ENCODE measurements around the gene TMC1.
"Not testable (repeated sequence)": the region's sequence is repeated elsewhere in the genome, so short reads cannot be mapped to it uniquely, and the experiment has no call there.

DNA sequence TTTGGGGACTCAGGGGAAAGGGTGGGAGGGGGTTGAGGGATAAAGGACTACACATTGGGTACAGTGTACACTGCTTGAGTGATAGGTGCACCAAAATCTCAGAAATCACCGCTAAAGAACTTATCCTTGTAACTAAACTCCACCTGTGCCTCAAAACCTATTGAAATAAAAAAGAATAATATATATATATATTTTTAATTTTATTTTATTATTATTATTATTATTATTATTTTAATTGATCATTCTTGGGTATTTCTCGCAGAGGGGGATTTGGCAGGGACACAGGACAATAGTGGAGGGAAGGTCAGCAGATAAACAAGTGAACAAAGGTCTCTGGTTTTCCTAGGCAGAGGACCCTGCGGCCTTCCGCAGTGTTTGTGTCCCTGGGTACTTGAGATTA is 328.8 kb downstream of the TMC1 start:
- TF ChIP-seq, protein P1, sequence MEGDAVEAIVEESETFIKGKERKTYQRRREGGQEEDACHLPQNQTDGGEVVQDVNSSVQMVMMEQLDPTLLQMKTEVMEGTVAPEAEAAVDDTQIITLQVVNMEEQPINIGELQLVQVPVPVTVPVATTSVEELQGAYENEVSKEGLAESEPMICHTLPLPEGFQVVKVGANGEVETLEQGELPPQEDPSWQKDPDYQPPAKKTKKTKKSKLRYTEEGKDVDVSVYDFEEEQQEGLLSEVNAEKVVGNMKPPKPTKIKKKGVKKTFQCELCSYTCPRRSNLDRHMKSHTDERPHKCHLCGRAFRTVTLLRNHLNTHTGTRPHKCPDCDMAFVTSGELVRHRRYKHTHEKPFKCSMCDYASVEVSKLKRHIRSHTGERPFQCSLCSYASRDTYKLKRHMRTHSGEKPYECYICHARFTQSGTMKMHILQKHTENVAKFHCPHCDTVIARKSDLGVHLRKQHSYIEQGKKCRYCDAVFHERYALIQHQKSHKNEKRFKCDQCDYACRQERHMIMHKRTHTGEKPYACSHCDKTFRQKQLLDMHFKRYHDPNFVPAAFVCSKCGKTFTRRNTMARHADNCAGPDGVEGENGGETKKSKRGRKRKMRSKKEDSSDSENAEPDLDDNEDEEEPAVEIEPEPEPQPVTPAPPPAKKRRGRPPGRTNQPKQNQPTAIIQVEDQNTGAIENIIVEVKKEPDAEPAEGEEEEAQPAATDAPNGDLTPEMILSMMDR (IDR thresholded peaks at IDR 0.05; ENCODE audit: control extremely low read depth in 1 of 3, insufficient read depth in 1 of 3, low read depth in 1 of 3, low read length in 3 of 3) = not testable (repeated sequence)
- TF ChIP-seq, protein P2, sequence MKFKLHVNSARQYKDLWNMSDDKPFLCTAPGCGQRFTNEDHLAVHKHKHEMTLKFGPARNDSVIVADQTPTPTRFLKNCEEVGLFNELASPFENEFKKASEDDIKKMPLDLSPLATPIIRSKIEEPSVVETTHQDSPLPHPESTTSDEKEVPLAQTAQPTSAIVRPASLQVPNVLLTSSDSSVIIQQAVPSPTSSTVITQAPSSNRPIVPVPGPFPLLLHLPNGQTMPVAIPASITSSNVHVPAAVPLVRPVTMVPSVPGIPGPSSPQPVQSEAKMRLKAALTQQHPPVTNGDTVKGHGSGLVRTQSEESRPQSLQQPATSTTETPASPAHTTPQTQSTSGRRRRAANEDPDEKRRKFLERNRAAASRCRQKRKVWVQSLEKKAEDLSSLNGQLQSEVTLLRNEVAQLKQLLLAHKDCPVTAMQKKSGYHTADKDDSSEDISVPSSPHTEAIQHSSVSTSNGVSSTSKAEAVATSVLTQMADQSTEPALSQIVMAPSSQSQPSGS (IDR thresholded peaks at IDR 0.05; ENCODE audit: low read length) = not testable (repeated sequence)
- not testable (repeated sequence) for TF ChIP-seq POLR2A (IDR thresholded peaks at IDR 0.05; ENCODE audit: control extremely low read depth in 1 of 2, low read depth in 2 of 2, low read length in 2 of 2); POLR2AphosphoS5 (IDR thresholded peaks at IDR 0.05; ENCODE audit: low read depth, low read length); EGR1 (IDR thresholded peaks at IDR 0.05; ENCODE audit: borderline replicate concordance, low read depth, low read length); PHF8 (conservative IDR thresholded peaks at IDR 0.05; ENCODE audit: low read depth, low read length)
- TF ChIP-seq, protein P3, sequence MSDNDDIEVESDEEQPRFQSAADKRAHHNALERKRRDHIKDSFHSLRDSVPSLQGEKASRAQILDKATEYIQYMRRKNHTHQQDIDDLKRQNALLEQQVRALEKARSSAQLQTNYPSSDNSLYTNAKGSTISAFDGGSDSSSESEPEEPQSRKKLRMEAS (IDR thresholded peaks at IDR 0.05) = not testable (repeated sequence)
- TF ChIP-seq, protein P4, sequence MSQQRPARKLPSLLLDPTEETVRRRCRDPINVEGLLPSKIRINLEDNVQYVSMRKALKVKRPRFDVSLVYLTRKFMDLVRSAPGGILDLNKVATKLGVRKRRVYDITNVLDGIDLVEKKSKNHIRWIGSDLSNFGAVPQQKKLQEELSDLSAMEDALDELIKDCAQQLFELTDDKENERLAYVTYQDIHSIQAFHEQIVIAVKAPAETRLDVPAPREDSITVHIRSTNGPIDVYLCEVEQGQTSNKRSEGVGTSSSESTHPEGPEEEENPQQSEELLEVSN (IDR thresholded peaks at IDR 0.05) = not testable (repeated sequence)

Measured in H1 (cell line).